ENCODE measurements around the gene LDLRAD3.

LDLRAD3 gene

GRCh38 chr11:35953081-35953760 lies 9.4 kb downstream of the LDLRAD3 start:
- H3K27ac ChIP-seq = no peak overlapping the region
- DNase-seq (ENCODE audit: low read depth, low spot score) = no peak

GRCh38 chr11:35954205-35954604 lies 10.3 kb downstream of the LDLRAD3 start:
- DNase-seq (ENCODE audit: low read depth, low spot score) = no peak
- H3K27ac ChIP-seq = no peak overlapping the region

GRCh38 chr11:35955636-35956035 lies 11.8 kb downstream of the LDLRAD3 start:
- no peak overlapping the region for H3K27ac ChIP-seq
- DNase-seq (ENCODE audit: low read depth, low spot score) = no peak

- DNase-seq (ENCODE audit: low read depth, low spot score) = no peak
- H3K27ac ChIP-seq = no peak overlapping the region
Observed at GRCh38 chr11:35962369-35963138, 18.7 kb downstream of the LDLRAD3 start.

- H3K27ac ChIP-seq = no peak overlapping the region
- no peak for DNase-seq (ENCODE audit: low read depth, low spot score)
Observed at GRCh38 chr11:35963911-35964310, 20.0 kb downstream of the LDLRAD3 start.

- H3K27ac ChIP-seq = no peak overlapping the region
- DNase-seq (ENCODE audit: low read depth, low spot score) = no peak
Observed at GRCh38 chr11:35964841-35965240, 21.0 kb downstream of the LDLRAD3 start.

GRCh38 chr11:35967042-35967441 lies 23.2 kb downstream of the LDLRAD3 start:
- no peak for DNase-seq (ENCODE audit: low read depth, low spot score)
- no peak overlapping the region for H3K27ac ChIP-seq

- H3K27ac ChIP-seq = no peak overlapping the region
- no peak for DNase-seq (ENCODE audit: low read depth, low spot score)
Observed at GRCh38 chr11:35968386-35969088, 24.7 kb downstream of the LDLRAD3 start.

- no peak overlapping the region for H3K27ac ChIP-seq
- DNase-seq (ENCODE audit: low read depth, low spot score) = no peak
Observed at GRCh38 chr11:35969089-35970042, 25.5 kb downstream of the LDLRAD3 start.

- no peak for DNase-seq (ENCODE audit: low read depth, low spot score)
- no peak overlapping the region for H3K27ac ChIP-seq
Observed at GRCh38 chr11:35970445-35970844, 26.6 kb downstream of the LDLRAD3 start.

GRCh38 chr11:35971841-35972422 lies 28.1 kb downstream of the LDLRAD3 start:
- DNase-seq (ENCODE audit: low read depth, low spot score) = no peak

GRCh38 chr11:35974882-35975589 lies 31.2 kb downstream of the LDLRAD3 start:
- H3K27ac ChIP-seq = no peak overlapping the region
- no peak for DNase-seq (ENCODE audit: low read depth, low spot score)

More at GRCh38 chr11:35971841-35972422, 28.1 kb downstream of the LDLRAD3 start:
- H3K27ac ChIP-seq = no peak overlapping the region

- no peak for DNase-seq (ENCODE audit: low read depth, low spot score)
- H3K27ac ChIP-seq = no peak overlapping the region
Observed at GRCh38 chr11:35976434-35976833, 32.6 kb downstream of the LDLRAD3 start.

GRCh38 chr11:35978183-35978582 lies 34.3 kb downstream of the LDLRAD3 start:
- H3K27ac ChIP-seq = no peak overlapping the region
- no peak for DNase-seq (ENCODE audit: low read depth, low spot score)

- H3K27ac ChIP-seq = no peak overlapping the region
- no peak for DNase-seq (ENCODE audit: low read depth, low spot score)
Observed at GRCh38 chr11:35978891-35979290, 35.0 kb downstream of the LDLRAD3 start.

- DNase-seq (ENCODE audit: low read depth, low spot score) = no peak
- no peak overlapping the region for H3K27ac ChIP-seq
Observed at GRCh38 chr11:35980686-35981390, 37.0 kb downstream of the LDLRAD3 start.

- no peak for DNase-seq (ENCODE audit: low read depth, low spot score)
- H3K27ac ChIP-seq = no peak overlapping the region
Observed at GRCh38 chr11:35981581-35981980, 37.7 kb downstream of the LDLRAD3 start.

GRCh38 chr11:35982061-35982460 lies 38.2 kb downstream of the LDLRAD3 start:
- no peak overlapping the region for H3K27ac ChIP-seq
- DNase-seq (ENCODE audit: low read depth, low spot score) = no peak

All from epithelial cell of prostate (primary cell).